Activated naive CD8-positive, alpha-beta T cell treated with anti-CD3 and anti-CD28 coated beads, Interleukin-2, amount 10 ng/mL, durations not matched to agents 7 days and 5 days (primary cell): ENCODE results near the gene TNRC6B. TPM values are rescaled to one million over a fixed set of nuclear protein-coding genes. Genes with fewer than 3 reads are reported as not detected.
"Not testable (repeated sequence)": the region's sequence is repeated elsewhere in the genome, so short reads cannot be mapped to it uniquely, and the experiment has no call there.

Experiments
- ATAC-seq: fragments of 150-1000 bp; cut with Tn5 transposase; one replicate; pipeline ENCODE4 v1.10.0; 2021; ENCODE audit warnings: low read depth, moderate library complexity
- POLR2A ChIA-PET: fragments of 350-600 bp; sonication (Branson Sonifier 250); formaldehyde crosslinking; loops from one replicate; lab custom pipeline; 2021; ENCODE audit warnings: antibody characterized with exemption; lab: Charles Lee
- DNase-seq: peaks from one replicate; pipeline ENCODE4 v3.0.0; 2021
- H3K27ac Mint-ChIP-seq: one replicate; pipeline ENCODE4 v1.8.0; 2022; ENCODE audit warnings: mild to moderate bottlenecking, mixed read lengths
- H3K27me3 Mint-ChIP-seq: one replicate; pipeline ENCODE4 v1.8.0; 2022; ENCODE audit warnings: mild to moderate bottlenecking, moderate library complexity, mixed read lengths
- H3K36me3 Mint-ChIP-seq: one replicate; pipeline ENCODE4 v1.8.0; 2021; ENCODE audit warnings: mild to moderate bottlenecking, mixed read lengths
- H3K4me1 Mint-ChIP-seq: one replicate; pipeline ENCODE4 v1.8.0; 2021; ENCODE audit warnings: mixed read lengths
- H3K4me3 Mint-ChIP-seq: one replicate; pipeline ENCODE4 v1.8.0; 2022; ENCODE audit warnings: mild to moderate bottlenecking, moderate library complexity, mixed read lengths
- H3K9me3 Mint-ChIP-seq: one replicate; pipeline ENCODE4 v1.8.0; 2021; ENCODE audit warnings: mixed read lengths
- total RNA-seq, 2 experiments: library from RNA; stranded (reverse); gene quantifications; one replicate each; pipeline ENCODE4 v1.2.3, GENCODE V29; 2021

The TNRC6B gene
- total RNA-seq, 2 experiments from 2014 or later, result 89.6 to 91.4 TPM

- H3K4me1 Mint-ChIP-seq, result peaks cover 40% of the 10 kb centered on the region
- ATAC-seq (no peak), DNase-seq (no peak)
- H3K9me3 Mint-ChIP-seq, result no peaks in the 10 kb centered on the region
- no peaks in the 10 kb centered on the region for H3K27me3 Mint-ChIP-seq
- POLR2A ChIA-PET, result interaction anchor here (0.6 to 3.2 kb wide), 4 partner anchors 143 to 815 kb away, joined by 3 to 10 read pairs (median 4); no protein-coding TSS in a partner anchor
- H3K4me3 Mint-ChIP-seq, result no peak overlapping the region
- peaks cover 14% of the 10 kb centered on the region for H3K36me3 Mint-ChIP-seq
- peak overlapping the region; percentile 55 for H3K27ac Mint-ChIP-seq
These were observed 16.0 kb downstream of the TNRC6B start for GRCh38 chr22:40193429-40194421.

DNA sequence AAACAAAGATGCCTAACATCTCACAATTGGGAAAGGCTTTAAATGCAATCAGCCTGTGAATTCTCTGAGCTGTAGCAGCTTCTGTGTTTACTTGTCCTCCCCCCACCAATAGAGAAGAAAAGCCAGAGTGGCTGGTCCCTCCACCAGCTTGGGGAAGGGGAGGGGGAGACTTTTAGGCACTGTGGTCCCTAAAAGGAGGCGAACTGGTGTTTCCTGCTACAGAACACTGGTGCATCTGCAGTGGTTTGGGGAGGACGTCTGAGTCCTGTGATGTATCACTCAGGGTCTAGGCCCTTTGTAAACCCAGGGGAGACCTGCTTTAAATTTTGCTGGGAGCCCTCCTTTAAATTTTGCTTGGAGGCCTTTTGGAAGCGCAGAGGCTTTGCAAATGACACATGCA, 16.9 kb downstream of the TNRC6B start:
- Mint-ChIP-seq H3K27ac (no peak overlapping the region), H3K4me1 (peaks cover 43% of the 10 kb centered on the region), H3K4me3 (no peak overlapping the region), H3K36me3 (peaks cover 17% of the 10 kb centered on the region), H3K27me3 (no peaks in the 10 kb centered on the region), H3K9me3 (no peaks in the 10 kb centered on the region)
- DNase-seq (no peak), ATAC-seq (no peak)
- POLR2A ChIA-PET, result interaction anchor here (0.6 kb wide), 1 partner anchor 61 kb away, joined by 3 read pairs; no protein-coding TSS in a partner anchor

DNA sequence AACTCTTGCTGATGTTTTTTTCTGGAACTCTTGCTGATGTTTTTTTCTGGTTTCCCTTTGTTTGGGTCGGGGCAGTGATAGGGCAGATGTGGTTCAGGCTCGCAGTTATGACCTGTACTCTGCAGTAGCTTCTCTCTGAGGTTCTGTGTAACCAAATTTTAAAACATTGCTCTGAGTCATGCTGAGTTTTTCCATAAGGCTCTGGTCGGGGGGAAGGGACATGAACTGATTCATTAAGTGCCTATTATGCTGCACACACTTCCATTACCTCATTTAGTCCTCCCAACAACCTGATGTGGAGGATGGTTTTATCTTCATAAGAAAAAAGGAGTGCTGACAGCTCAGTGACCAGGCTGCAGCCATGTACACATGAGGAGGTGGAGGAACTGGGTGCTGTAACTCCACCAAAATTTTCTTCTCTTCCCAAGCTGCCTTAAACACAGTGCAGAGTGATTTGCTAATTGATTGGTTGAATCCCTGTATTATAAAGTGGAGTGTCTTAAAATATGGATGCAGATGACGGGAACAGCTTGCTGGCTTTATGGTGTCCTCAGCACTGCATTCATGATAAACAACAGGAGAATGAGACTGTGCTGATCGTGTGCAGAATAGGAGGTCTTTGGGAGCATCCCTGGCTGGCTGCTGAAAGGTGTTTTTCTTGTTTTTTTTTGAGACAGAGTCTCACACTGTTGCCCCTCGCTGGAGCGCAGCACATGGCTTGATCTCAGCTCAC, 19.1 kb downstream of the TNRC6B start:
- ATAC-seq, result peak; percentile 52
- H3K27me3 Mint-ChIP-seq, result no peaks in the 10 kb centered on the region
- H3K27ac Mint-ChIP-seq, result peak overlapping the region; percentile 67
- POLR2A ChIA-PET, result no interaction called here
- H3K4me3 Mint-ChIP-seq, result no peak overlapping the region
- H3K4me1 Mint-ChIP-seq, result peaks cover 35% of the 10 kb centered on the region
- peaks cover 16% of the 10 kb centered on the region for H3K36me3 Mint-ChIP-seq
- no peaks in the 10 kb centered on the region for H3K9me3 Mint-ChIP-seq
- no peak for DNase-seq

- H3K27me3 Mint-ChIP-seq, H3K27ac Mint-ChIP-seq, DNase-seq, POLR2A ChIA-PET, H3K4me3 Mint-ChIP-seq, ATAC-seq, H3K9me3 Mint-ChIP-seq: not testable (repeated sequence)
- H3K4me1 Mint-ChIP-seq, result peaks cover 35% of the 10 kb centered on the region
- peaks cover 15% of the 10 kb centered on the region for H3K36me3 Mint-ChIP-seq
These were observed 19.7 kb downstream of the TNRC6B start for GRCh38 chr22:40197421-40197820.

DNA sequence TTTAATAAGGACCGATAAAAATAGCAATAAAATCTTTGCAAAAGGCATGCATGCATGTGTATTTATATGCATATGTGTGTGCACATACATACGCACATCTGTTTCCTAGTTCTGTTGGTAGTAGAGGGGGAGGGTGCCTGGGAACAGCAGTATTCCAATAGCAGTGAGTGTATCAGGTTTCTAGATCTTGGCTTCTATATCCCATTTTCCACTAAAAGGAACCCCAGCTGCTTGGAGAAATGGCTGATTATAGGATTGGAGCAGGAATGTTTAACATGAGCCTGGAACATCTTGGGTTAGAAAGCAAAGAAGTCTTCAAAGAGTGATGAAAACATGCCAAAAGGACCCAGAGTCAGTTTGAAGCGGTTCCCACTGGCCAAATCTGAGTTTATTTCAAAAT, 21.0 kb downstream of the TNRC6B start:
- H3K4me1 Mint-ChIP-seq, result peaks cover 34% of the 10 kb centered on the region
- no peak for ATAC-seq
- H3K9me3 Mint-ChIP-seq, result no peaks in the 10 kb centered on the region
- H3K4me3 Mint-ChIP-seq, result no peak overlapping the region
- H3K27me3 Mint-ChIP-seq, result no peaks in the 10 kb centered on the region
- H3K27ac Mint-ChIP-seq, result no peak overlapping the region
- peaks cover 16% of the 10 kb centered on the region for H3K36me3 Mint-ChIP-seq
- DNase-seq, result no peak
- POLR2A ChIA-PET, result no interaction called here

DNA sequence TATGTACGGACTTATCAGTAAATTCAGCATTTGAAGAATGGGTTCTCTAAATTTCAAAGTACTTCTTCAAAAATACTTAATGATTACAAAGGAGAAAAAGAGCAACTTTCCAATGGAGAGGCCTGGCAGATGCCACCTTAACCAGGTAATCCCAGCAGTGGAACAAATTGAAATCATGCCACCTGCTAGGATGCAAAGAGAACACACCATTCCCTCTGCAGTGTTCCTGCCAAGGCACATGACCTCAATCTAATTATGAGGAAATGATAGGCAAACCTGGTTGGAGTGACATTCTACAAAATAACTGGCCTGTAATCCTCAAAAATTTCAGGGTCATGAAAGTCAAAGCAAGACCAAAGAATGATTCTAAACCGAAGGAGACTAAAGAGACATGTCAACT, 21.5 kb downstream of the TNRC6B start:
- DNase-seq, result no peak
- no peak overlapping the region for H3K27ac Mint-ChIP-seq
- H3K36me3 Mint-ChIP-seq, result peaks cover 13% of the 10 kb centered on the region
- no peaks in the 10 kb centered on the region for H3K9me3 Mint-ChIP-seq
- H3K4me3 Mint-ChIP-seq, result no peak overlapping the region
- no peak for ATAC-seq
- H3K4me1 Mint-ChIP-seq, result peaks cover 36% of the 10 kb centered on the region
- no peaks in the 10 kb centered on the region for H3K27me3 Mint-ChIP-seq
- POLR2A ChIA-PET, result no interaction called here

DNA sequence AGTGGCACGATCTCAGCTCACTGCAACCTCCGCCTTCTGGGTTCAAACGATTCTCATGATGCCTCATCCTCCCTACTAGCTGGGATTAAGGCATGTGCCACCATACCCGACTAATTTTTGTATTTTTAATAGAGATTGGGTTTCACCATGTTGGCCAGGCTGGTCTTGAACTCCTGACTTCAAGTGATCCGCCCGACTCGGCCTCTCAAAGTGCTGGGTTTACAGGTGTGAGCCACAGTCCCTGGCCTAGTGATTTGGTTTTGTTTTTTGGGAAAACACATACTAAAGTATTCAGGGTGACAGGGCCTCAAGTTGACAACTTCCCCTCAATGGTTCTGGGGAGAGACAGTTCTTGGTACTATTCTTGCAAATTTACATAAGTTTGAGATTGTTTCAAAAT, 22.1 kb downstream of the TNRC6B start:
- no peaks in the 10 kb centered on the region for H3K9me3 Mint-ChIP-seq
- no peak overlapping the region for H3K27ac Mint-ChIP-seq
- H3K4me1 Mint-ChIP-seq, result peaks cover 35% of the 10 kb centered on the region
- no peak overlapping the region for H3K4me3 Mint-ChIP-seq
- ATAC-seq (no peak), DNase-seq (no peak)
- POLR2A ChIA-PET, result interaction anchor here (0.7 kb wide), 1 partner anchor 623 kb away, joined by 10 read pairs; no protein-coding TSS in a partner anchor
- peaks cover 13% of the 10 kb centered on the region for H3K36me3 Mint-ChIP-seq
- no peaks in the 10 kb centered on the region for H3K27me3 Mint-ChIP-seq

DNA sequence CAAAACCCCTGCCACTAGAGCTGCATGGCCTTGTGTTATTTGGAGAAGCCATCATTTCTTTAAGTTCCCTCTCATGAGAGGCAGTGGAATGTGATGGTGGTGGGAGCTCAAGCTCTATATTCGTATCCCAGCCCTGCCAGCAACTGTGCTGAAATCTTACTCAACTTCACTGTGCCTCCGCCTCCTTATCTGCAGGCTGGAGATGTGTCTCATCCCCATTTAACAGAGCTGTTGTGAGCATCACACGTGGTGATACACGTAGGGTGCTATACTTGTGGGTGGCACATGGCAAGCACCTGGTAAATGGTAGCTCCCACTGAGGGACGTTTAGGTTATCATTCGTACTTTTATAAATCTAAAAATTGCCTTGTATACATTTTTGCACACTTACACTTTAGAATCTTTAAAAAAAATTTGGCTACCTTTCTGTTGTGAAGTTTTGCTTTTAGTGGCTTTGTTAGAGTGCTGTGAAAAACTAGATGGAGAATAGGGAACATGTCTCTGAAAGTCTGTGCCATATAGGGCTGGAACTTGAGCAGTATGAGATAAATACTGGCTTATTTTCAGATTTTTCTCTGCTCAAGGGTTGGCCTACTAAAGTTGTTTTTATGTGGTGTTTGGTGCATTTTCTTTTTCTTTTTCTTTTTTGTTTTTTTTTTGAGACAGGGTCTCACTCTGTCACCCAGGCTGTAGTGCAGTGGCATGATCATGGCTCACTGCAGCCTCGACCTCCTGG, 23.2 kb downstream of the TNRC6B start:
- Mint-ChIP-seq H3K27ac (no peak overlapping the region), H3K4me1 (peaks cover 35% of the 10 kb centered on the region), H3K27me3 (no peaks in the 10 kb centered on the region), H3K36me3 (peaks cover 13% of the 10 kb centered on the region), H3K4me3 (no peak overlapping the region), H3K9me3 (no peaks in the 10 kb centered on the region)
- POLR2A ChIA-PET, result interaction anchor here (0.7 to 2.7 kb wide), 3 partner anchors 22 to 624 kb away, joined by 4 to 10 read pairs (median 10); no protein-coding TSS in a partner anchor
- DNase-seq (no peak), ATAC-seq (no peak)

DNA sequence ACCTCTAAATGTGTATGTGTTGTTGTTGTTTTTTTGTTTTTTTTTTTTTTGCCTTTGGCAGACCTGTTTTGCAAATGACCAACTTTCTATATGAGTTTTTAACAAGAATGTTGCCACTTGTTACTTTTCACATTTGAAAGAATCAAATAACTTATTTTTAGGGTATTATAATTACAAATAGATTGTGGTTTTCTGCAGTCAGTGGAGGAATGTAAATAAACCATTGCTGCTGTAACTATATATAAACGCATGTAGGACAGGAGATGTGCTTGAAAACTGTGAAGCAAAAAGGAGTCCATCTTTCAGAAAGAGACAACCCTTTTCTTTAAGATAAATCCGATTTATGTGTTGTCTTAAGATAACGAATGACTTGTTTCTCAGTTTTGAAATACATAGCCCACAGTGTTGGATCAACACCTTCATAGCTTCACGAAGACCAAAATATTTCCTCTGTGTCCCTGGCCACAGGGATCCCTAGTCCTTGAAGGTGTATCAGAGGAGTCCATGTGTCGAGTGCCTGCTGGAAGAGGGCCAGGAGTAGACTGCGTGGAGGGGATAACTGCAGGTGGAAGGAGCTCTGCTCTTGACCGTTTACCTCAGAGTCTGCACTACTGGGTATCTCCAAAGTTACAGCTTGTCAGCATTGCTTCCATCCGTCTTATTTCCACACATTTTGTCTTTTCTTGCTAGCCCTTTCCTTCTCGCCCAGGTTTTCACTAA, 24.7 kb downstream of the TNRC6B start:
- POLR2A ChIA-PET, result interaction anchor here (1.1 to 2.7 kb wide), 2 partner anchors 25 to 158 kb away, joined by 4 to 10 read pairs; partner anchors contain the start of gene TNRC6B
- Mint-ChIP-seq H3K27ac (no peak overlapping the region), H3K9me3 (no peaks in the 10 kb centered on the region), H3K4me3 (no peak overlapping the region), H3K27me3 (no peaks in the 10 kb centered on the region), H3K4me1 (peaks cover 30% of the 10 kb centered on the region), H3K36me3 (peaks cover 17% of the 10 kb centered on the region)
- DNase-seq, result no peak
- ATAC-seq, result no peak

DNA sequence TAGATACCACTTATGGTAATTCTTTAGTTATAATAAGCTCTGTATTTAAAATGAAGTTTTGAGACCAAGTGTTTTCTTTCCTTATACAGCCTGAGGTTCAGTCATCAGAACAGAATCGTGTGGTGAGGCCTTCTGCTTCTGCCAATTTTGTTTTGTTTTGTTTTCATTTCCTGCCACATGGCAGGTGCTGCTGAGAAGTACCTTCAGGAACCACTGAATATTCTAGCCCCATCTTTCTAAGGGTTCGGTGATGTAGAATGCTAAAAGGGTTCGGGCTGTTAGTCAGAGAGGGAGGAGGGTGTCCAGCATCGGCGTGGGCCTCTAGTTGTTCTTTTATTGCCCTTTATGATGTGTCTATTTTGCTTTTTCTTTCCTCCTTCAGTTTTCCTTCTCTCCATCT, 25.8 kb downstream of the TNRC6B start:
- peaks cover 17% of the 10 kb centered on the region for H3K36me3 Mint-ChIP-seq
- DNase-seq (no peak), ATAC-seq (peak; percentile 87)
- H3K4me3 Mint-ChIP-seq, result peak overlapping the region; percentile 62
- H3K27ac Mint-ChIP-seq, result peak overlapping the region; percentile 46
- H3K9me3 Mint-ChIP-seq, result no peaks in the 10 kb centered on the region
- peaks cover 37% of the 10 kb centered on the region for H3K4me1 Mint-ChIP-seq
- POLR2A ChIA-PET, result interaction anchor here (1.1 to 2.7 kb wide), 2 partner anchors 26 to 159 kb away, joined by 4 to 10 read pairs; partner anchors contain the start of gene TNRC6B
- H3K27me3 Mint-ChIP-seq, result no peaks in the 10 kb centered on the region

GRCh38 chr22:40204321-40205116, 26.8 kb downstream of the TNRC6B start:
- H3K4me3 Mint-ChIP-seq, result no peak overlapping the region
- peaks cover 38% of the 10 kb centered on the region for H3K4me1 Mint-ChIP-seq
- no peak overlapping the region for H3K27ac Mint-ChIP-seq
- H3K9me3 Mint-ChIP-seq, result no peaks in the 10 kb centered on the region
- DNase-seq, result no peak
- ATAC-seq, result no peak
- H3K27me3 Mint-ChIP-seq, result no peaks in the 10 kb centered on the region
- peaks cover 15% of the 10 kb centered on the region for H3K36me3 Mint-ChIP-seq
- POLR2A ChIA-PET, result no interaction called here

DNA sequence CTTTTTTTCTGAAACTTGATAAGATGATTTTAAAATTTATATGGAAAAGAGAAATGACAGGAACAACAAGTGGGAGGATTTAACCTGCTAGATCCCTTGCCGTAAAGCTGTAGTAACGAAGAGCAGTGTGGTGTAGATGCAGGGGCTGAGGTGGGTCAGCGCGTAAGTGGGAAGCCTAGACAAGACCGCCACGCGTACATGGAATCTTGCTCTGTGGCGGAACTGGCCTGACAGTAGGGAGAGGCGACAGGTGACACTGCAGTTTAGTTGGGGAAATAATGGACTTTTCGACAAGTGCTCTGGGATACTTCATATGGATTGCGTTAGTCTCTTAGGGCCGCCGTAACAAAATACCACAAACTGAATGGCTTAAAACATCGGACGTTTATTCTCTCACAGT, 28.8 kb downstream of the TNRC6B start:
- H3K4me3 Mint-ChIP-seq, result no peak overlapping the region
- ATAC-seq (no peak), DNase-seq (no peak)
- peaks cover 11% of the 10 kb centered on the region for H3K36me3 Mint-ChIP-seq
- H3K9me3 Mint-ChIP-seq, result no peaks in the 10 kb centered on the region
- H3K27me3 Mint-ChIP-seq, result no peaks in the 10 kb centered on the region
- peaks cover 57% of the 10 kb centered on the region for H3K4me1 Mint-ChIP-seq
- no peak overlapping the region for H3K27ac Mint-ChIP-seq
- POLR2A ChIA-PET, result no interaction called here
